Brain microvascular endothelial cell (primary cell): ENCODE results near the gene LRTM1.

Source experiments
- DNase-seq: peaks from one replicate; pipeline ENCODE4 v3.0.0-alpha.2; 2020
- H3K27ac ChIP-seq: fragments of 250-450 bp; sonication (Bioruptor Pico); 2 replicates; pipeline ENCODE4 v1.5.1; 2020; ENCODE audit warnings: mild to moderate bottlenecking, moderate library complexity
- H3K27me3 ChIP-seq: fragments of 250-450 bp; sonication (Bioruptor Pico); replicated peaks from 2 replicates; pipeline ENCODE4 v1.5.1; 2020; ENCODE audit warnings: mild to moderate bottlenecking
- H3K36me3 ChIP-seq: fragments of 250-450 bp; sonication (Bioruptor Pico); replicated peaks from 2 replicates; pipeline ENCODE4 v1.5.1; 2020; ENCODE audit warnings: mild to moderate bottlenecking
- H3K4me3 ChIP-seq: 2 replicates; pipeline ENCODE4 v1.5.1; 2011; ENCODE audit warnings: low read depth, mild to moderate bottlenecking, control low read depth, low read length, moderate library complexity
- CTCF ChIP-seq: IDR thresholded peaks from 2 replicates; pipeline ENCODE4 v1.5.1; 2011; ENCODE audit warnings: low read depth, mild to moderate bottlenecking, moderate library complexity, low read length, control low read depth, inconsistent platforms; ENCODE audit errors: missing control alignments
- in situ Hi-C: cut with HindIII; loops from 2 replicates; pipeline ENCODE4 v1.10.0; 2017; ENCODE audit warnings: low sequenced_read_pairs, low pct_ligation_motif_present

The LRTM1 gene

GRCh38 chr3:54928046-54928770, at the start of gene LRTM1:
LRTM1 (minus strand) TSS chr3:54928059; CDS start chr3:54927911, 148 bp downstream.
- no peak within 1 kb of the TSS for H3K4me3 ChIP-seq
- in situ Hi-C loops: no loop called here
- TF ChIP-seq CTCF: no peak
- no peaks in the 10 kb centered on the region for H3K27me3 ChIP-seq
- no peak for DNase-seq
- no peaks in the 10 kb centered on the region for H3K36me3 ChIP-seq
- H3K27ac ChIP-seq: no peak within 1 kb of the TSS

GRCh38 chr3:54977439-54977838, 49.6 kb upstream of the LRTM1 start:
- Histone ChIP-seq H3K27ac (no peak overlapping the region), H3K4me3 (no peak overlapping the region), H3K27me3 (no peaks in the 10 kb centered on the region), H3K36me3 (no peaks in the 10 kb centered on the region)
- TF ChIP-seq CTCF: no peak
- no peak for DNase-seq
- in situ Hi-C loops: no loop called here

- DNase-seq: no peak
- Histone ChIP-seq H3K27ac (peak overlapping the region; percentile 36), H3K4me3 (no peak overlapping the region), H3K27me3 (no peaks in the 10 kb centered on the region), H3K36me3 (no peaks in the 10 kb centered on the region)
- no peak for TF ChIP-seq CTCF
- in situ Hi-C loops: loop anchor here (25.0 kb wide), 1 partner anchor 516 kb away; the partner anchor contains the start of gene WNT5A
Measured at GRCh38 chr3:54970895-54971294, 43.0 kb upstream of the LRTM1 start.

- no peak for DNase-seq
- Histone ChIP-seq H3K27ac (peak overlapping the region; percentile 97), H3K27me3 (no peaks in the 10 kb centered on the region), H3K4me3 (no peak overlapping the region), H3K36me3 (no peaks in the 10 kb centered on the region)
- in situ Hi-C loops: loop anchor here (25.0 kb wide), 1 partner anchor 518 kb away; the partner anchor contains the start of gene WNT5A
- no peak for TF ChIP-seq CTCF
Measured at GRCh38 chr3:54969652-54970051, 41.8 kb upstream of the LRTM1 start.

GRCh38 chr3:54968546-54969172, 40.8 kb upstream of the LRTM1 start:
- Histone ChIP-seq H3K27ac (peak overlapping the region; percentile 97), H3K4me3 (peak overlapping the region; percentile 12), H3K36me3 (no peaks in the 10 kb centered on the region), H3K27me3 (no peaks in the 10 kb centered on the region)
- TF ChIP-seq CTCF: no peak
- peak; percentile 68 for DNase-seq
- in situ Hi-C loops: loop anchor here (25.0 kb wide), 1 partner anchor 519 kb away; the partner anchor contains the start of gene WNT5A
